ENCODE data around the gene TM2D3. TPM values are rescaled to one million over a fixed set of nuclear protein-coding genes. Genes with fewer than 3 reads are reported as not detected.

The TM2D3 gene
- total RNA-seq, 6 experiments from 2014 or later, result 31.4 to 35.9 (median 32.5) TPM

GRCh38 chr15:101625184-101625583 is 27.0 kb downstream of the TM2D3 start:
- Mint-ChIP-seq H3K27ac (no peak overlapping the region), H3K4me1 (ENCODE audit: low read depth) (peaks cover 24% of the 10 kb centered on the region), H3K36me3 (ENCODE audit: low read depth) (peaks cover 6% of the 10 kb centered on the region; the same call in 1 of the 2 replicates), H3K9me3 (no peaks in the 10 kb centered on the region), H3K4me3 (no peak overlapping the region), H3K27me3 (ENCODE audit: insufficient read depth) (no peaks in the 10 kb centered on the region; the same call in 1 of the 2 replicates)
- no peak for TF ChIP-seq CTCF (IDR thresholded peaks at IDR 0.05)
- no peak for DNase-seq

GRCh38 chr15:101623367-101624304 is 28.5 kb downstream of the TM2D3 start:
- TF ChIP-seq CTCF (IDR thresholded peaks at IDR 0.05), result no peak
- Mint-ChIP-seq H3K4me3 (no peak overlapping the region), H3K9me3 (no peaks in the 10 kb centered on the region), H3K36me3 (ENCODE audit: low read depth) (peaks cover 6% of the 10 kb centered on the region; the same call in 1 of the 2 replicates), H3K27ac (no peak overlapping the region), H3K4me1 (ENCODE audit: low read depth) (peaks cover 24% of the 10 kb centered on the region), H3K27me3 (ENCODE audit: insufficient read depth) (no peaks in the 10 kb centered on the region; the same call in 1 of the 2 replicates)
- DNase-seq, result no peak

GRCh38 chr15:101621961-101622360 is 30.2 kb downstream of the TM2D3 start:
- DNase-seq, result no peak
- Mint-ChIP-seq H3K27me3 (ENCODE audit: insufficient read depth) (no peaks in the 10 kb centered on the region; the same call in 1 of the 2 replicates), H3K4me3 (no peak overlapping the region), H3K9me3 (no peaks in the 10 kb centered on the region), H3K4me1 (ENCODE audit: low read depth) (peaks cover 24% of the 10 kb centered on the region), H3K36me3 (ENCODE audit: low read depth) (peaks cover 6% of the 10 kb centered on the region; the same call in 1 of the 2 replicates), H3K27ac (no peak overlapping the region)
- TF ChIP-seq CTCF (IDR thresholded peaks at IDR 0.05), result no peak

GRCh38 chr15:101620671-101621070 is 31.5 kb downstream of the TM2D3 start:
- Mint-ChIP-seq H3K4me1 (ENCODE audit: low read depth) (peaks cover 28% of the 10 kb centered on the region), H3K9me3 (no peaks in the 10 kb centered on the region), H3K27me3 (ENCODE audit: insufficient read depth) (no peaks in the 10 kb centered on the region; the same call in 1 of the 2 replicates), H3K4me3 (no peak overlapping the region), H3K36me3 (ENCODE audit: low read depth) (peaks cover 6% of the 10 kb centered on the region; the same call in 1 of the 2 replicates), H3K27ac (no peak overlapping the region)
- no peak for TF ChIP-seq CTCF (IDR thresholded peaks at IDR 0.05)
- no peak for DNase-seq

- Mint-ChIP-seq H3K4me3 (no peak overlapping the region), H3K9me3 (no peaks in the 10 kb centered on the region), H3K27me3 (ENCODE audit: insufficient read depth) (no peaks in the 10 kb centered on the region; the same call in none of the 2 replicates), H3K36me3 (ENCODE audit: low read depth) (peaks cover 6% of the 10 kb centered on the region; the same call in 1 of the 2 replicates), H3K27ac (no peak overlapping the region), H3K4me1 (ENCODE audit: low read depth) (peaks cover 27% of the 10 kb centered on the region)
- no peak for DNase-seq
- TF ChIP-seq CTCF (IDR thresholded peaks at IDR 0.05), result no peak
These were observed 32.6 kb downstream of the TM2D3 start for GRCh38 chr15:101619615-101619865.
